HG03139 (cell line): ENCODE data around the gene HDAC10.

Source experiments
- ATAC-seq: cut with Tn5 transposase; IDR thresholded peaks from one replicate; pipeline ENCODE4 v1.9.1; 2021; ENCODE audit not compliant: unreplicated experiment

The HDAC10 gene

GRCh38 chr22:50270666-50271394 is 19.8 kb upstream of the HDAC10 start:
- ATAC-seq = no peak

- no peak for ATAC-seq
Measured at GRCh38 chr22:50269970-50270665, 19.1 kb upstream of the HDAC10 start, which contains the start of gene MAPK11. Gene MAPK11, minus strand, starts transcription at chr22:50270380. Its CDS starts 88 bp downstream, at chr22:50270292.

GRCh38 chr22:50269573-50269969 is 18.5 kb upstream of the HDAC10 start:
- ATAC-seq = no peak

GRCh38 chr22:50268655-50269113 is 17.6 kb upstream of the HDAC10 start:
- no peak for ATAC-seq

GRCh38 chr22:50267591-50268390 is 16.7 kb upstream of the HDAC10 start:
- ATAC-seq = no peak

GRCh38 chr22:50266994-50267393 is 15.9 kb upstream of the HDAC10 start:
- no peak for ATAC-seq

GRCh38 chr22:50264946-50265669 is 14.0 kb upstream of the HDAC10 start:
- no peak for ATAC-seq

GRCh38 chr22:50264104-50264745 is 13.2 kb upstream of the HDAC10 start:
- ATAC-seq = no peak

- ATAC-seq = no peak
Measured at GRCh38 chr22:50262973-50263617, 12.0 kb upstream of the HDAC10 start.

- no peak for ATAC-seq
Measured at GRCh38 chr22:50262460-50262911, 11.4 kb upstream of the HDAC10 start.

- ATAC-seq = no peak
Measured at GRCh38 chr22:50261615-50262459, 10.8 kb upstream of the HDAC10 start, which contains the start of gene MAPK12. Gene MAPK12, minus strand, starts transcription at chr22:50261683. Its CDS starts 174 bp downstream, at chr22:50261509.

- ATAC-seq = no peak
Measured at GRCh38 chr22:50260801-50261614, 9.9 kb upstream of the HDAC10 start.

- no peak for ATAC-seq
Measured at GRCh38 chr22:50260434-50260800, 9.4 kb upstream of the HDAC10 start.

GRCh38 chr22:50259302-50259701 is 8.2 kb upstream of the HDAC10 start:
- no peak for ATAC-seq

GRCh38 chr22:50258361-50259292 is 7.6 kb upstream of the HDAC10 start:
- no peak for ATAC-seq

GRCh38 chr22:50257451-50258360 is 6.6 kb upstream of the HDAC10 start:
- no peak for ATAC-seq
